Erythroblast (primary cell): ENCODE measurements around the gene LDLRAD2.

Source experiments
- GATA1 ChIP-seq: IDR thresholded peaks from 2 replicates; pipeline ENCODE4 v1.6.1; 2011; ENCODE audit warnings: low read depth, mild to moderate bottlenecking, control low read depth, low read length, moderate library complexity
- POLR2A ChIP-seq: IDR thresholded peaks from 2 replicates; pipeline ENCODE4 v1.6.1; 2011; ENCODE audit warnings: mild to moderate bottlenecking, low read length

GRCh38 chr1:21770201-21770600 lies 41.9 kb upstream of the LDLRAD2 start:
- TF ChIP-seq POLR2A (no peak), GATA1 (no peak)
